GM21786 (cell line): ENCODE measurements around the gene COQ4.

Source experiments
- ATAC-seq: cut with Tn5 transposase; IDR thresholded peaks from one replicate; pipeline ENCODE4 v1.9.1; 2021; ENCODE audit not compliant: unreplicated experiment

Gene COQ4

GRCh38 chr9:128372188-128372641 lies 49.6 kb downstream of the COQ4 start:
- no peak for ATAC-seq

- ATAC-seq, result no peak
Measured at GRCh38 chr9:128372784-128373183, 50.1 kb downstream of the COQ4 start.

GRCh38 chr9:128374221-128374675 lies 51.6 kb downstream of the COQ4 start:
- ATAC-seq, result no peak

- no peak for ATAC-seq
Measured at GRCh38 chr9:128375865-128376264, 53.2 kb downstream of the COQ4 start.

GRCh38 chr9:128382261-128382660 lies 59.6 kb downstream of the COQ4 start:
- no peak for ATAC-seq

- ATAC-seq, result no peak
Measured at GRCh38 chr9:128383007-128383753, 60.5 kb downstream of the COQ4 start.
